Neural cell (in vitro differentiated cells): ENCODE measurements around the gene RMDN2. TPM values are rescaled to one million over a fixed set of nuclear protein-coding genes. Genes with fewer than 3 reads are reported as not detected.

ENCODE experiments used
- H2AFZ ChIP-seq: fragments of 200-600, 300-800 bp; sonication (generic), shearing (Covaris generic); 2 replicates; pipeline ENCODE4 v1.6.0; 2014; ENCODE audit warnings: low read depth, mild to moderate bottlenecking, antibody characterized with exemption, low read length, moderate library complexity
- H3F3A ChIP-seq: fragments of 200-600 bp; shearing (Covaris generic); 2 replicates; pipeline ENCODE4 v1.6.1; 2016; ENCODE audit warnings: mild to moderate bottlenecking, moderate library complexity, mixed read lengths, antibody characterized with exemption, low read length; ENCODE audit not compliant: insufficient read depth, poor library complexity, severe bottlenecking
- H3K27ac ChIP-seq: fragments of 200-600, 300-800 bp; sonication (generic), shearing (Covaris generic); 2 replicates; pipeline ENCODE4 v1.5.1; 2014; ENCODE audit warnings: mild to moderate bottlenecking, low read length, moderate library complexity
- H3K27me3 ChIP-seq: fragments of 300-800, 200-600 bp; sonication (generic), shearing (Covaris generic); 2 replicates; pipeline ENCODE4 v1.6.0; 2014; ENCODE audit warnings: mild to moderate bottlenecking, low read depth, low read length, moderate library complexity; ENCODE audit not compliant: insufficient read depth
- H3K36me3 ChIP-seq: fragments of 300-800, 200-600 bp; sonication (generic), shearing (Covaris generic); 2 replicates; pipeline ENCODE4 v1.5.1; 2014; ENCODE audit warnings: mild to moderate bottlenecking, antibody characterized with exemption, low read length, moderate library complexity; ENCODE audit not compliant: insufficient read depth
- H3K4me2 ChIP-seq: fragments of 300-800, 200-600 bp; sonication (generic), shearing (Covaris generic); 2 replicates; pipeline ENCODE4 v1.6.0; 2014; ENCODE audit warnings: mild to moderate bottlenecking, low read length
- H3K4me3 ChIP-seq: fragments of 300-800, 200-600 bp; sonication (generic), shearing (Covaris generic); 2 replicates; pipeline ENCODE4 v1.5.1; 2014; ENCODE audit warnings: mild to moderate bottlenecking, low read length, moderate library complexity
- H3K79me2 ChIP-seq: fragments of 200-600 bp; shearing (Covaris generic); replicated peaks from 2 replicates; pipeline ENCODE4 v1.6.0; 2014; ENCODE audit warnings: mild to moderate bottlenecking, low read length, moderate library complexity; ENCODE audit not compliant: insufficient read depth
- H3K9ac ChIP-seq: fragments of 300-800, 200-600 bp; sonication (generic), shearing (Covaris generic); 2 replicates; pipeline ENCODE4 v1.6.1; 2016; ENCODE audit warnings: mild to moderate bottlenecking, low read length, mixed read lengths
- H3K9me2 ChIP-seq: fragments of 200-600 bp; shearing (Covaris generic); 2 replicates; pipeline ENCODE4 v1.6.1; 2016; ENCODE audit warnings: mild to moderate bottlenecking, low read length, mixed read lengths; ENCODE audit not compliant: insufficient read depth
- H3K9me3 ChIP-seq: fragments of 200-600, 300-800 bp; sonication (generic), shearing (Covaris generic); 2 replicates; pipeline ENCODE4 v1.6.1; 2016; ENCODE audit warnings: mild to moderate bottlenecking, mixed run types, low read length, moderate library complexity, mixed read lengths
- H4K20me1 ChIP-seq: fragments of 200-600 bp; shearing (Covaris generic); 2 replicates; pipeline ENCODE4 v1.6.1; 2016; ENCODE audit warnings: mild to moderate bottlenecking, mixed run types; ENCODE audit not compliant: insufficient read depth
- EP300 ChIP-seq: fragments of 450-650 bp; conservative IDR thresholded peaks from 2 replicates; pipeline ENCODE4 v1.6.1; 2014; ENCODE audit warnings: antibody characterized with exemption, mild to moderate bottlenecking, moderate library complexity; ENCODE audit not compliant: poor library complexity, severe bottlenecking
- EZH2 ChIP-seq: fragments of 200-600, 300-800 bp; shearing (Covaris generic), sonication (generic); IDR thresholded peaks from 2 replicates; pipeline ENCODE4 v1.6.1; 2014; ENCODE audit warnings: antibody characterized with exemption, low read length, borderline replicate concordance, mild to moderate bottlenecking; ENCODE audit not compliant: insufficient read depth, poor library complexity, severe bottlenecking
- MXI1 ChIP-seq: fragments of 450-650 bp; conservative IDR thresholded peaks from 2 replicates; pipeline ENCODE4 v1.6.1; 2014; ENCODE audit warnings: antibody characterized with exemption, mild to moderate bottlenecking; ENCODE audit not compliant: poor library complexity, severe bottlenecking
- POLR2AphosphoS5 ChIP-seq: IDR thresholded peaks from 2 replicates; pipeline ENCODE4 v1.6.1; 2012
- RAD21 ChIP-seq: fragments of 450-650 bp; conservative IDR thresholded peaks from 2 replicates; pipeline ENCODE4 v1.6.1; 2014; ENCODE audit warnings: antibody characterized with exemption, mild to moderate bottlenecking, moderate library complexity
- SMC3 ChIP-seq: fragments of 450-650 bp; conservative IDR thresholded peaks from 2 replicates; pipeline ENCODE4 v1.6.1; 2014; ENCODE audit warnings: antibody characterized with exemption, mild to moderate bottlenecking, moderate library complexity; ENCODE audit not compliant: poor library complexity
- TAF1 ChIP-seq: IDR thresholded peaks from 2 replicates; pipeline ENCODE4 v1.6.1; 2012; ENCODE audit warnings: low read depth
- polyA plus RNA-seq: library from polyadenylated mRNA; depleted of rRNA; stranded (reverse); fragments of >200 nt; gene quantifications from 2 replicates; pipeline ENCODE4 v1.2.3, GENCODE V29; 2014
- TF ChIP-seq, protein P1 (sequence below): IDR thresholded peaks from 2 replicates; pipeline ENCODE4 v1.6.1; 2012; ENCODE audit warnings: borderline replicate concordance
- TF ChIP-seq, protein P2 (sequence below): fragments of 450-650 bp; IDR thresholded peaks from 2 replicates; pipeline ENCODE4 v1.5.1; 2014; ENCODE audit warnings: antibody characterized with exemption, mild to moderate bottlenecking, moderate library complexity; ENCODE audit not compliant: poor library complexity, severe bottlenecking

The RMDN2 gene
- polyA plus RNA-seq, 1 donor from 2014 or later: 5.5 TPM

DNA sequence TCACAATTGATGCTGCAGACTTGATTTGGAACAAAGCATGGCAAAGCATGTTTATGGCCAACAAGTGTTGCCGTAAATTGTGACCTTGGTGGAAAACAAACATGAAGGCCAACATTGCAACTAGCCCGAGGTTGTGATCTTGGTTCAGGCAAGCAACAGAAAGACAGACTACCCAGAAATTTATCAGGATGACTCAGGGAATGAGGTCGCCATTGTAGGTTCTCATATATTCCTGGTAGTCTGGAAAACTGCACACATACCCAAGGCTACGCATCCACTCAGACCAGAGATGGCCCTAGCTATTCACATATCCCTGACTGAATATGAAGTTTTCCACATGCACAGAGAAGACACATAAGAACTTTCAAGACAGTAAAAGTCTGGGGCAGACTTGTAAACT is 120.7 kb downstream of the RMDN2 start:
- H3F3A ChIP-seq: no peaks in the 10 kb centered on the region
- no peaks in the 10 kb centered on the region for H3K79me2 ChIP-seq
- TF ChIP-seq MXI1 (no peak), TAF1 (no peak), SMC3 (no peak), EZH2 (no peak), RAD21 (no peak), POLR2AphosphoS5 (no peak), EP300 (no peak)
- TF ChIP-seq, protein P1, sequence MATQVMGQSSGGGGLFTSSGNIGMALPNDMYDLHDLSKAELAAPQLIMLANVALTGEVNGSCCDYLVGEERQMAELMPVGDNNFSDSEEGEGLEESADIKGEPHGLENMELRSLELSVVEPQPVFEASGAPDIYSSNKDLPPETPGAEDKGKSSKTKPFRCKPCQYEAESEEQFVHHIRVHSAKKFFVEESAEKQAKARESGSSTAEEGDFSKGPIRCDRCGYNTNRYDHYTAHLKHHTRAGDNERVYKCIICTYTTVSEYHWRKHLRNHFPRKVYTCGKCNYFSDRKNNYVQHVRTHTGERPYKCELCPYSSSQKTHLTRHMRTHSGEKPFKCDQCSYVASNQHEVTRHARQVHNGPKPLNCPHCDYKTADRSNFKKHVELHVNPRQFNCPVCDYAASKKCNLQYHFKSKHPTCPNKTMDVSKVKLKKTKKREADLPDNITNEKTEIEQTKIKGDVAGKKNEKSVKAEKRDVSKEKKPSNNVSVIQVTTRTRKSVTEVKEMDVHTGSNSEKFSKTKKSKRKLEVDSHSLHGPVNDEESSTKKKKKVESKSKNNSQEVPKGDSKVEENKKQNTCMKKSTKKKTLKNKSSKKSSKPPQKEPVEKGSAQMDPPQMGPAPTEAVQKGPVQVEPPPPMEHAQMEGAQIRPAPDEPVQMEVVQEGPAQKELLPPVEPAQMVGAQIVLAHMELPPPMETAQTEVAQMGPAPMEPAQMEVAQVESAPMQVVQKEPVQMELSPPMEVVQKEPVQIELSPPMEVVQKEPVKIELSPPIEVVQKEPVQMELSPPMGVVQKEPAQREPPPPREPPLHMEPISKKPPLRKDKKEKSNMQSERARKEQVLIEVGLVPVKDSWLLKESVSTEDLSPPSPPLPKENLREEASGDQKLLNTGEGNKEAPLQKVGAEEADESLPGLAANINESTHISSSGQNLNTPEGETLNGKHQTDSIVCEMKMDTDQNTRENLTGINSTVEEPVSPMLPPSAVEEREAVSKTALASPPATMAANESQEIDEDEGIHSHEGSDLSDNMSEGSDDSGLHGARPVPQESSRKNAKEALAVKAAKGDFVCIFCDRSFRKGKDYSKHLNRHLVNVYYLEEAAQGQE: no peak
- TF ChIP-seq, protein P2, sequence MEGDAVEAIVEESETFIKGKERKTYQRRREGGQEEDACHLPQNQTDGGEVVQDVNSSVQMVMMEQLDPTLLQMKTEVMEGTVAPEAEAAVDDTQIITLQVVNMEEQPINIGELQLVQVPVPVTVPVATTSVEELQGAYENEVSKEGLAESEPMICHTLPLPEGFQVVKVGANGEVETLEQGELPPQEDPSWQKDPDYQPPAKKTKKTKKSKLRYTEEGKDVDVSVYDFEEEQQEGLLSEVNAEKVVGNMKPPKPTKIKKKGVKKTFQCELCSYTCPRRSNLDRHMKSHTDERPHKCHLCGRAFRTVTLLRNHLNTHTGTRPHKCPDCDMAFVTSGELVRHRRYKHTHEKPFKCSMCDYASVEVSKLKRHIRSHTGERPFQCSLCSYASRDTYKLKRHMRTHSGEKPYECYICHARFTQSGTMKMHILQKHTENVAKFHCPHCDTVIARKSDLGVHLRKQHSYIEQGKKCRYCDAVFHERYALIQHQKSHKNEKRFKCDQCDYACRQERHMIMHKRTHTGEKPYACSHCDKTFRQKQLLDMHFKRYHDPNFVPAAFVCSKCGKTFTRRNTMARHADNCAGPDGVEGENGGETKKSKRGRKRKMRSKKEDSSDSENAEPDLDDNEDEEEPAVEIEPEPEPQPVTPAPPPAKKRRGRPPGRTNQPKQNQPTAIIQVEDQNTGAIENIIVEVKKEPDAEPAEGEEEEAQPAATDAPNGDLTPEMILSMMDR: no peak
- no peaks in the 10 kb centered on the region for H3K36me3 ChIP-seq
- H3K9me3 ChIP-seq: no peaks in the 10 kb centered on the region
- H3K4me2 ChIP-seq: no peak overlapping the region
- H3K4me3 ChIP-seq: no peak overlapping the region
- no peaks in the 10 kb centered on the region for H4K20me1 ChIP-seq
- no peak overlapping the region for H3K27ac ChIP-seq
- H3K9ac ChIP-seq: no peak overlapping the region
- no peak overlapping the region for H2AFZ ChIP-seq
- no peaks in the 10 kb centered on the region for H3K9me2 ChIP-seq
- no peaks in the 10 kb centered on the region for H3K27me3 ChIP-seq

DNA sequence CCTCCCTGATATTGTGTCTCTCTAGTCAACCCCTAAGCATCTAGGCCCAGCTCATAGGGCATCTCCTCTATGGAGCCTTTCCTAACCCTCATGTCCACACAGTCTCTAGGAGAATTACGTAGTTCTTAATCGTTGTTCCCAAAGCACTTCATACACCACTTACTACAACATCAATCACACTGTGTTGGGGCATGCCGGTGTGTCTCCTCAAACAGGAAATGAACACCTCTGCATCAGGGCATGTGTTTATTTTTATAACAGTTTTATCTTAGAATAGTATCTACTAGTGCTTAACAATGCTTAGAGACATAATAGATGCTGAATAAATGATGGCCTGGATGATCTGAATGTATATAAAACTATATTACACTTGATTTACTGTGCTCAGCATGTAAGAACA is 131.1 kb downstream of the RMDN2 start:
- H4K20me1 ChIP-seq: no peaks in the 10 kb centered on the region
- H3K27ac ChIP-seq: no peak overlapping the region
- H3F3A ChIP-seq: no peaks in the 10 kb centered on the region
- TF ChIP-seq EP300: no peak
- no peaks in the 10 kb centered on the region for H3K27me3 ChIP-seq
- H3K9me3 ChIP-seq: no peaks in the 10 kb centered on the region
- H3K4me3 ChIP-seq: no peak overlapping the region
- no peak overlapping the region for H3K4me2 ChIP-seq
- no peaks in the 10 kb centered on the region for H3K79me2 ChIP-seq
- H2AFZ ChIP-seq: no peak overlapping the region
- H3K9ac ChIP-seq: no peak overlapping the region
- no peaks in the 10 kb centered on the region for H3K9me2 ChIP-seq
- H3K36me3 ChIP-seq: no peaks in the 10 kb centered on the region
